ENCODE data around the gene CSMD2. TPM values are rescaled to one million over a fixed set of nuclear protein-coding genes. Genes with fewer than 3 reads are reported as not detected.

The CSMD2 gene
- total and polyA plus RNA-seq, 2 of the 4 experiments (the other 2 are of a cell fraction): under 0.01 to 0.36 TPM

- ATAC-seq (ENCODE audit: low read depth) (no peak), DNase-seq (no peak)
- Histone ChIP-seq H3K27ac (ENCODE audit: insufficient read depth, low read length) (no peak overlapping the region), H4K8ac (ENCODE audit: low read depth in 2 of 2, low read length in 2 of 2) (no peak overlapping the region), H3K23ac (ENCODE audit: low read depth, low read length) (no peak overlapping the region), H3K9ac (ENCODE audit: low read depth, low read length) (no peak overlapping the region), H3K18ac (ENCODE audit: low read depth, low read length) (no peak overlapping the region), H2BK120ac (ENCODE audit: low read depth, low read length) (no peak overlapping the region), H2BK15ac (ENCODE audit: low read depth, low read length) (no peak overlapping the region), H3K36me3 (ENCODE audit: control insufficient read depth, insufficient read depth, low read length) (no peaks in the 10 kb centered on the region), H2BK20ac (ENCODE audit: low read depth, low read length) (no peak overlapping the region), H3K14ac (replicated peaks; ENCODE audit: low read depth, low read length) (no peak overlapping the region), H4K5ac (ENCODE audit: low read depth, low read length) (no peak overlapping the region), H2AK5ac (ENCODE audit: low read depth, low read length) (no peak overlapping the region), H3K56ac (ENCODE audit: extremely low read depth, insufficient read depth, low read length) (no peak overlapping the region), H3K4ac (ENCODE audit: low read depth, low read length) (no peak overlapping the region), H3K79me1 (ENCODE audit: low read depth in 1 of 2, low read length in 2 of 2) (no peaks in the 10 kb centered on the region), H3K4me1 (ENCODE audit: control insufficient read depth, insufficient read depth, low read length) (no peaks in the 10 kb centered on the region), H2BK5ac (ENCODE audit: low read depth, low read length, poor library complexity, severe bottlenecking) (no peak overlapping the region), H3K9me1 (ENCODE audit: insufficient read depth, low read length) (no peaks in the 10 kb centered on the region), H3K4me2 (ENCODE audit: low read depth, low read length) (no peak overlapping the region), H3K27me3 (ENCODE audit: control insufficient read depth, insufficient read depth, low read length) (no peaks in the 10 kb centered on the region), H4K20me1 (ENCODE audit: insufficient read depth, low read length) (no peaks in the 10 kb centered on the region), H3K9me3 (ENCODE audit: control insufficient read depth, insufficient read depth, low read length) (peaks cover 5% of the 10 kb centered on the region; the same call in 1 of the 2 replicates), H2AK9ac (replicated peaks; ENCODE audit: low read depth, low read length, poor library complexity) (no peak overlapping the region), H3K4me3 (ENCODE audit: insufficient read depth, low read depth, low read length) (no peak overlapping the region), H2AFZ (replicated peaks; ENCODE audit: low read length, poor library complexity) (no peak overlapping the region), H4K91ac (ENCODE audit: insufficient read depth, low read depth, low read length) (no peak overlapping the region)
- TF ChIP-seq MAZ (IDR thresholded peaks at IDR 0.05; ENCODE audit: borderline replicate concordance, low read depth, low read length): no peak
- TF ChIP-seq RCOR1 (IDR thresholded peaks at IDR 0.05; ENCODE audit: insufficient replicate concordance, low read length): no peak
- TF ChIP-seq POLR2A (IDR thresholded peaks at IDR 0.05; ENCODE audit: low read depth, low read length): no peak
- no peak for TF ChIP-seq CHD1 (IDR thresholded peaks at IDR 0.05; ENCODE audit: low read depth, low read length)
- TF ChIP-seq MXI1 (IDR thresholded peaks at IDR 0.05; ENCODE audit: borderline replicate concordance, low read depth, low read length): no peak
- no peak for TF ChIP-seq MAFK (IDR thresholded peaks at IDR 0.05; ENCODE audit: low read depth, low read length)
- no peak for TF ChIP-seq CTCF (conservative IDR thresholded peaks at IDR 0.05; ENCODE audit: low read depth, low read length)
- TF ChIP-seq RAD21 (IDR thresholded peaks at IDR 0.05; ENCODE audit: low read length): no peak
- TF ChIP-seq NFE2L2 (IDR thresholded peaks at IDR 0.05; ENCODE audit: low read depth, low read length): no peak
- TF ChIP-seq SMC3 (IDR thresholded peaks at IDR 0.05; ENCODE audit: low read depth, low read length): no peak
- TF ChIP-seq CEBPB (IDR thresholded peaks at IDR 0.05; ENCODE audit: low read depth, low read length): no peak
- TF ChIP-seq FOS (IDR thresholded peaks at IDR 0.05; ENCODE audit: low read depth, low read length): no peak
- no peak for TF ChIP-seq USF2 (IDR thresholded peaks at IDR 0.05; ENCODE audit: low read depth, low read length)
- no peak for TF ChIP-seq ELK1 (IDR thresholded peaks at IDR 0.05; ENCODE audit: borderline replicate concordance, low read depth, low read length)
- no peak for TF ChIP-seq RFX5 (IDR thresholded peaks at IDR 0.05; ENCODE audit: low read depth, low read length)
- no peak for TF ChIP-seq BHLHE40 (IDR thresholded peaks at IDR 0.05; ENCODE audit: low read depth, low read length)
- intact Hi-C loops (cut with micrococcal nuclease) (no loop called here), in situ Hi-C loops (cut with MboI; ENCODE audit: low sequenced_read_pairs) (no loop called here), dilution Hi-C loops (cut with HindIII; ENCODE audit: low sequenced_read_pairs, unreplicated experiment) (no loop called here)
- no CpG with 5 or more reads among the region's 2 CpGs for WGBS, 2 experiments (ENCODE audit: extremely low coverage in 2 of 2, insufficient read length in 1 of 2)
- no TSS peak for BruUV-seq (replicated peaks)
- ChIA-PET CTCF (no interaction called here), POLR2A (ENCODE audit: unreplicated experiment) (no interaction called here)
Observed at GRCh38 chr1:33696962-33697361, 468.1 kb downstream of the CSMD2 start.
